SJSA1 (cell line): ENCODE data around the gene RALGAPA2. TPM values are rescaled to one million over a fixed set of nuclear protein-coding genes. Genes with fewer than 3 reads are reported as not detected.
"Not testable (repeated sequence)": the region's sequence is repeated elsewhere in the genome, so short reads cannot be mapped to it uniquely, and the experiment has no call there.

Experiments used
- DNase-seq, 2 experiments: peaks; one replicate each; pipeline ENCODE4 v3.0.0-alpha.2; 2015 to 2020; ENCODE audit warnings: low spot score in 2 of 2, low read depth in 1 of 2
- H3K27ac ChIP-seq: fragments of 250-450 bp; sonication (Bioruptor Pico); 2 replicates; pipeline ENCODE4 v1.5.1; 2020; ENCODE audit warnings: mild to moderate bottlenecking, moderate library complexity
- H3K27me3 ChIP-seq: fragments of 250-450 bp; sonication (Bioruptor Pico); replicated peaks from 2 replicates; pipeline ENCODE4 v1.5.1; 2020; ENCODE audit warnings: mild to moderate bottlenecking, moderate library complexity
- H3K36me3 ChIP-seq: fragments of 250-450 bp; sonication (Bioruptor Pico); 2 replicates; pipeline ENCODE4 v1.5.1; 2020; ENCODE audit warnings: mild to moderate bottlenecking
- H3K4me1 ChIP-seq: fragments of 250-450 bp; sonication (Bioruptor Pico); replicated peaks from 2 replicates; pipeline ENCODE4 v1.6.1; 2021; ENCODE audit warnings: mild to moderate bottlenecking
- H3K4me3 ChIP-seq: fragments of 250-450 bp; sonication (Bioruptor Pico); 2 replicates; pipeline ENCODE4 v1.5.1; 2020; ENCODE audit warnings: mild to moderate bottlenecking
- H3K9me3 ChIP-seq: fragments of 250-450 bp; sonication (Bioruptor Pico); replicated peaks from 2 replicates; pipeline ENCODE4 v1.5.1; 2020; ENCODE audit warnings: mild to moderate bottlenecking
- total RNA-seq: library from RNA; depleted of rRNA; stranded (reverse); fragments of >200 nt; shearing (Covaris generic); gene quantifications from 2 replicates; pipeline ENCODE4 v1.2.3, GENCODE V29; 2014

The RALGAPA2 gene
- total RNA-seq, 1 experiment from 2014 or later: 5.9 TPM

GRCh38 chr20:20363799-20364592 is 348.4 kb downstream of the RALGAPA2 start:
- Histone ChIP-seq H3K4me1 (no peaks in the 10 kb centered on the region), H3K27me3 (peaks cover 65% of the 10 kb centered on the region), H3K27ac (no peak overlapping the region), H3K36me3 (no peaks in the 10 kb centered on the region), H3K4me3 (no peak overlapping the region), H3K9me3 (no peaks in the 10 kb centered on the region)
- no peak for DNase-seq

- H3K9me3 ChIP-seq: no peaks in the 10 kb centered on the region
- H3K36me3 ChIP-seq: no peaks in the 10 kb centered on the region
- no peak overlapping the region for H3K4me3 ChIP-seq
- no peaks in the 10 kb centered on the region for H3K4me1 ChIP-seq
- H3K27ac ChIP-seq: no peak overlapping the region
- peaks cover 62% of the 10 kb centered on the region for H3K27me3 ChIP-seq
- DNase-seq: no peak
Observed at GRCh38 chr20:20363434-20363798, 349.0 kb downstream of the RALGAPA2 start.

- Histone ChIP-seq H3K27ac (no peak overlapping the region), H3K36me3 (no peaks in the 10 kb centered on the region), H3K9me3 (no peaks in the 10 kb centered on the region), H3K4me3 (no peak overlapping the region), H3K27me3 (peaks cover 62% of the 10 kb centered on the region), H3K4me1 (no peaks in the 10 kb centered on the region)
- no peak for DNase-seq
Observed at GRCh38 chr20:20362774-20363433, 349.5 kb downstream of the RALGAPA2 start.

GRCh38 chr20:20360464-20360863 is 352.0 kb downstream of the RALGAPA2 start:
- no peak overlapping the region for H3K4me3 ChIP-seq
- H3K4me1 ChIP-seq: no peaks in the 10 kb centered on the region
- no peaks in the 10 kb centered on the region for H3K36me3 ChIP-seq
- H3K27me3 ChIP-seq: peaks cover 43% of the 10 kb centered on the region
- no peak overlapping the region for H3K27ac ChIP-seq
- H3K9me3 ChIP-seq: no peaks in the 10 kb centered on the region
- peak in 1 of 2 experiments; percentile 42 for DNase-seq

- H3K36me3 ChIP-seq: no peaks in the 10 kb centered on the region
- H3K27ac ChIP-seq: no peak overlapping the region
- H3K4me1 ChIP-seq: no peaks in the 10 kb centered on the region
- no peak for DNase-seq
- H3K9me3 ChIP-seq: no peaks in the 10 kb centered on the region
- H3K27me3 ChIP-seq: peaks cover 34% of the 10 kb centered on the region
- no peak overlapping the region for H3K4me3 ChIP-seq
Observed at GRCh38 chr20:20359628-20360027, 352.8 kb downstream of the RALGAPA2 start.

GRCh38 chr20:20358801-20359200 is 353.6 kb downstream of the RALGAPA2 start:
- H3K4me3 ChIP-seq: no peak overlapping the region
- peaks cover 26% of the 10 kb centered on the region for H3K27me3 ChIP-seq
- no peak overlapping the region for H3K27ac ChIP-seq
- no peaks in the 10 kb centered on the region for H3K36me3 ChIP-seq
- no peaks in the 10 kb centered on the region for H3K4me1 ChIP-seq
- no peak for DNase-seq
- no peaks in the 10 kb centered on the region for H3K9me3 ChIP-seq

GRCh38 chr20:20355503-20355902 is 356.9 kb downstream of the RALGAPA2 start:
- DNase-seq, H3K4me3 ChIP-seq, H3K27me3 ChIP-seq, H3K9me3 ChIP-seq, H3K27ac ChIP-seq, H3K4me1 ChIP-seq, H3K36me3 ChIP-seq: not testable (repeated sequence)

GRCh38 chr20:20353576-20353975 is 358.9 kb downstream of the RALGAPA2 start:
- H3K4me1 ChIP-seq: no peaks in the 10 kb centered on the region
- H3K4me3 ChIP-seq: no peak overlapping the region
- H3K36me3 ChIP-seq: no peaks in the 10 kb centered on the region
- H3K27ac ChIP-seq: no peak overlapping the region
- H3K9me3 ChIP-seq: no peaks in the 10 kb centered on the region
- H3K27me3 ChIP-seq: no peaks in the 10 kb centered on the region
- DNase-seq: no peak

- Histone ChIP-seq H3K9me3 (no peaks in the 10 kb centered on the region), H3K27ac (no peak overlapping the region), H3K4me1 (no peaks in the 10 kb centered on the region), H3K27me3 (no peaks in the 10 kb centered on the region), H3K36me3 (no peaks in the 10 kb centered on the region), H3K4me3 (no peak overlapping the region)
- no peak for DNase-seq
Observed at GRCh38 chr20:20344476-20344875, 368.0 kb downstream of the RALGAPA2 start.

GRCh38 chr20:20343932-20344331 is 368.5 kb downstream of the RALGAPA2 start:
- no peak overlapping the region for H3K4me3 ChIP-seq
- DNase-seq: no peak
- H3K36me3 ChIP-seq: no peaks in the 10 kb centered on the region
- no peak overlapping the region for H3K27ac ChIP-seq
- no peaks in the 10 kb centered on the region for H3K27me3 ChIP-seq
- H3K9me3 ChIP-seq: no peaks in the 10 kb centered on the region
- no peaks in the 10 kb centered on the region for H3K4me1 ChIP-seq
